Left colon (tissue), 2 donors: ENCODE results near the gene GLOD4. TPM values are rescaled to one million over a fixed set of nuclear protein-coding genes. Genes with fewer than 3 reads are reported as not detected.
A peak's percentile ranks its signal among the peaks of the same experiment; 100 is the strongest.
"Not testable (repeated sequence)": the region's sequence is repeated elsewhere in the genome, so short reads cannot be mapped to it uniquely, and the experiment has no call there.

ENCODE experiments used
- ATAC-seq: fragments of 200-7000 bp; cut with Tn5 transposase; one replicate; pipeline ENCODE4 v1.9.1; 2020; ENCODE audit warnings: mild to moderate bottlenecking, moderate library complexity
- DNase-seq, 2 donors: peaks; one replicate each; pipeline ENCODE4 v3.0.0-alpha.2; 2020
- intact Hi-C, 2 donors: fragments of 100-400 bp; cut with DNase I in 1 of 2; cut with micrococcal nuclease in 1 of 2; formaldehyde crosslinking; loops; one replicate each; pipeline versions ENCODE4 v1.11.2 to v1.14.0; 2022; cut with DNase I, micrococcal nuclease
- long read RNA-seq: library from polyadenylated mRNA; unstranded; transcript quantifications from one replicate; pipeline ENCODE4 v2.0.0, GENCODE V29; 2021
- total RNA-seq, 2 donors: library from RNA; stranded (reverse); fragmentation: NEBNext Ultra II Directional; extraction: Animal tissue kit (Norgen Biotek cat#: 25700); gene quantifications; one replicate each; pipeline ENCODE4 v1.2.1, GENCODE V29; 2021
- donor health status: DM: no; HTN: no; CAD: no.
- donor health status: DM: yes; HTN: yes; CAD: no.

The GLOD4 gene
- total RNA-seq, result 10 to 100 TPM; 80.8 to 99.0 TPM
- long read RNA-seq, transcript GLOD4-202 (9 exons, 2,059 nt), result major isoform, 201 of 217 reads
- long read RNA-seq, partial matches to known transcripts, result 8 of 217 reads
- long read RNA-seq, other reads (novel, unspliced or antisense), result 7 of 217 reads

GRCh38 chr17:781805-782731 is at the start of gene GLOD4, which contains the start of gene MRM3:
Gene GLOD4, minus strand, starts transcription at chr17:782280. Its CDS starts 25 bp downstream, at chr17:782255.
Gene MRM3, plus strand, starts transcription at chr17:782353. Its CDS starts 26 bp downstream, at chr17:782379.
- intact Hi-C loops, result loop anchor here in 1 of 2 donors (10.0 kb wide), 1 partner anchor 423 kb away; no protein-coding TSS in a partner anchor
- ATAC-seq (peak; percentile 96), DNase-seq (peak; percentile 85 to 95)

DNA sequence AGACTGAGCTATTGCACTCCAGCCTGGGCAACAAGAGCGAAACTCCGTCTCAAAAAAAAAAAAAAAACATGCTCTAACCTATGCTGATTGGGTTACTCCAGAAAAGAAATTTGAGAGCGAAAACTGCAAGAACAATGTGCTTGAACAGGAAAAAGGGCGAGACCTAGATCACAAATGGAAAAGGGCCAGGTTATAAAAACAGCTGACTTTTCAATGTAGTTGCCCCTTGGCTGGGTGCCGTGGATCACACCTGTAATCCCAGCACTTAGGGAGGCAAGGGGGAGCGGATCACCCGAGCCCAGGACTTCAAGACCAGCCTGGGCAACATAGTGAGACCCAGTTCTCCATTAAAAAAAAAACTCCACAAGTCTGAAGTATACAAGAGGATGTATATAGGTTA is 48.9 kb upstream of the GLOD4 start:
- intact Hi-C loops, result no loop called here
- no peak for DNase-seq
- no peak for ATAC-seq

DNA sequence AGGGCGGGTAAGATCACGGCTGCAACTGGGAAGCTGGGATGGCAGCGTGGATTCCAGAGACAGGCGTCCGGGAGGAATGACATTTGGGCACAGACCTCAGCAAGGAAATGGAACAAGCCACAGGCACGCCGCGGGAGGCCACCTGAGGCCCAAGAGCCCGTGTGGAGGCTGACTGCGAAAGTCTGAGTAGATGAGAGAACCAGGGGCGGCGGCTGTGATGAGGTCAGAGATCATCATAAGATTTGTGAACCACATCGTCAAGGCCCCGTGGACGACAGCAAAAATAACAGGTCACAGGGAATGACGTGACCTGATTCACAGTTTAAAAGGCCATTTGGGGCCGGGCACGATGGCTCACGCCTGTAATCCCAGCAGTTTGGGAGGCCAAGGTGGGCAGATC is 48.3 kb upstream of the GLOD4 start:
- DNase-seq, result no peak
- no peak for ATAC-seq
- intact Hi-C loops, result no loop called here

- DNase-seq, ATAC-seq, intact Hi-C loops: not testable (repeated sequence)
Observed at GRCh38 chr17:829614-830013, 47.5 kb upstream of the GLOD4 start.

DNA sequence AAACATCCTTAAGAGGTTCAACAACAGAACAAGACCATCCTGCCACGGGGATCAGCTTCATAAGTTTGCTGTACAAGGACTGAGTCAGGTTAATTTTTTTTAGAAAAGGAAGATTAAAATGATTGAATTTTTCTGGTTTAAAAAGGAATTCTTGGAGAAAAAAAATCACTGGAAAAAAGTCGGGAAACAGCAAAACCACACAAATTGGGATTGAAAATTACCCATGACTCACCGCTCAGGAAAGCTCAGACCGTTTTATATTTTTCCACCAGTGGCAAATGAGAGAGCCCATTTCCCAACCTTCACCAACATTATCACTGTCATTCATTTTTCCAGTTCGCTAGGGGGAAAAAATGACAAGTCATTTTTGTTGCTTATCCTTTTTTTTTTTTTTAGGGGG is 46.7 kb upstream of the GLOD4 start:
- DNase-seq (no peak), ATAC-seq (no peak)
- intact Hi-C loops, result no loop called here

- intact Hi-C loops, result no loop called here
- ATAC-seq, result no peak
- no peak for DNase-seq
Observed at GRCh38 chr17:826778-827177, 44.7 kb upstream of the GLOD4 start.

- no peak for ATAC-seq
- DNase-seq, result no peak
- intact Hi-C loops, result no loop called here
Observed at GRCh38 chr17:825216-825615, 43.1 kb upstream of the GLOD4 start.

- intact Hi-C loops, result no loop called here
- DNase-seq (no peak), ATAC-seq (no peak)
Observed at GRCh38 chr17:824378-824777, 42.3 kb upstream of the GLOD4 start.

DNA sequence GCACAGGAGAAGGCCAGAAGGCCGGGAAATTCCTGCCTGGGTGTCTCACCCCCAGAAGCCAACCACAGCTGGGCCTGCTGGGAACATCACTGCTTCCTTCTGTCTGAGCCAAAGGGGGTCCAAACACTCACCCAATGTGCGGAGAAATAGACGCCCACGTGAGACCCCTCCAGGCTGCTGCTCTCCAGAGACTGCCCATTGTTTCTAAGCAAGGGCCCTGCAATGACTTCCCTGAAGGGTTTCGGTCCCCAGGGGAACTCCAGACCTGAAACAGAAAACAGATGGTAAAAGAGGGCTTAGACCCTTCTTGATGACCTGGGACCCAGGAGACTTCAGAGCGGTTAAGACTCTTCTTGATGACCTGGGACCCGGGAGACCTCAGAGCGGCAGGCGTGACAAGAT is 41.4 kb upstream of the GLOD4 start:
- intact Hi-C loops, result no loop called here
- no peak for DNase-seq
- ATAC-seq, result no peak

DNA sequence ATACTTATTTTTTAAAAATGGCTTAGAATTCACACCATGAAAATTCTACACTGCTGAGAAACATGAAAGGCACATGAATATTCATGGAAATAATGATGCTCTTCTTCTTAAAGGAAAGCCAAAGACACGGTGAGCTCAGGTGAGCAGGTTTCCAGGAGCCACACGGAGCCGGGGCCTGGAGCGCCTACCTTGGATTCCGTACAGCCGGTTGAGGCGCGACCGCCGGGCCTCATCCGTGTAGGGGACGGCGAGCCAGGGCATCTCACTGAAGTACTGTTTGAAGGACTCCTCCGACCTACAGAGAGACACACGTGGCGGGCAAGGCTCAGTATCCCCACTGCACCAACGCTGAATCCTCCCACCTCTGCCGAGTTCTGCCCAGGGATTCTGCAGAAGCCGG is 37.2 kb upstream of the GLOD4 start:
- DNase-seq, result no peak
- no peak for ATAC-seq
- intact Hi-C loops, result no loop called here

DNA sequence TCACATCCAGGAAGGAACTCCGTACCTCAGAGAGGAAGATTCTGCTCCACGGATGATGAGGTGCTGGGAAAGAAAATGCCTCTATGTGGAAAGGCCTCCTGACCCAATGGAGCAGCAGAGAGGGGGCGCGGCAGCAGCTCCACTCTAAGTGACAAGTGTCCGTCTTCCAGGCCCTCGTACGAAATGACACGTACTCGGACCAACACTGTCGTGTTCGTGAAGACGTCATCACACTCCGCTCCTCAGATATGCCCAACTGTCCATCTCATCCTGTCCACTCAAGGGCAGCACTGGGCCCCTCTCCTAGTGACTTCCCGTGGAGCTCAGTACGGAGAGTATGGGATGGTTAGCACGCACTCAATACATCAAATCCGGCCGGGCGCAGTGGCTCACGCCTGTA is 32.3 kb upstream of the GLOD4 start:
- intact Hi-C loops, result no loop called here
- DNase-seq, result no peak
- no peak for ATAC-seq

DNA sequence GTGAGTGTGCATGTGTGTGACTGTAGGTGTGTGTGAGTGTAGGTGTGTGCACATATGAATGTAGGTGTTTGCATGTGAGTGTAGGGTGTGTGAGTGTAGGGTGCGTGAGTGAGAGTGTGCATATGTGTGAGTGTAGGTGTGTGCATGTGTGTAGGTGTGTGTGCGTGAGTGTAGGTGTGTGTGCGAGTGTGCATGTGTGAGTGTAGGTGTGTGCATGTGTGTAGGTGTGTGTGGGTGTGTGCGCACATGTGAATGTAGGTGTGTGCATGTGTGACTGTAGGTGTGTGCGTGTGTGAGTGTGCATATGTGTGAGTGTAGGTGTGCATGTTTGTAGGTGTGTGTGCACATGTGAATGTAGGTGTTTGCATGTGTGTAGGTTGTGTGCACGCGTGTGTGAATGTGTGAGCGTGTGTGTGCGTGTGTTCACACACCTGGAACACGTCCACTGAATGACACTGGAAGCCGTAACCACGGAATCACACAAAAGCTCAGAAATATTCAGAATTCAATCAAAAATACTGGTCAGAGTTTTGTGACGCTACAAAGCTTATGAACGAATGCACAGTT is 30.6 kb upstream of the GLOD4 start:
- ATAC-seq (no peak), DNase-seq (no peak)
- intact Hi-C loops, result no loop called here

GRCh38 chr17:811051-811784 is 29.1 kb upstream of the GLOD4 start:
- ATAC-seq (no peak), DNase-seq (no peak)
- intact Hi-C loops, result no loop called here

- ATAC-seq, result no peak
- intact Hi-C loops, result no loop called here
- DNase-seq, result no peak
Observed at GRCh38 chr17:807523-808294, 25.6 kb upstream of the GLOD4 start.

DNA sequence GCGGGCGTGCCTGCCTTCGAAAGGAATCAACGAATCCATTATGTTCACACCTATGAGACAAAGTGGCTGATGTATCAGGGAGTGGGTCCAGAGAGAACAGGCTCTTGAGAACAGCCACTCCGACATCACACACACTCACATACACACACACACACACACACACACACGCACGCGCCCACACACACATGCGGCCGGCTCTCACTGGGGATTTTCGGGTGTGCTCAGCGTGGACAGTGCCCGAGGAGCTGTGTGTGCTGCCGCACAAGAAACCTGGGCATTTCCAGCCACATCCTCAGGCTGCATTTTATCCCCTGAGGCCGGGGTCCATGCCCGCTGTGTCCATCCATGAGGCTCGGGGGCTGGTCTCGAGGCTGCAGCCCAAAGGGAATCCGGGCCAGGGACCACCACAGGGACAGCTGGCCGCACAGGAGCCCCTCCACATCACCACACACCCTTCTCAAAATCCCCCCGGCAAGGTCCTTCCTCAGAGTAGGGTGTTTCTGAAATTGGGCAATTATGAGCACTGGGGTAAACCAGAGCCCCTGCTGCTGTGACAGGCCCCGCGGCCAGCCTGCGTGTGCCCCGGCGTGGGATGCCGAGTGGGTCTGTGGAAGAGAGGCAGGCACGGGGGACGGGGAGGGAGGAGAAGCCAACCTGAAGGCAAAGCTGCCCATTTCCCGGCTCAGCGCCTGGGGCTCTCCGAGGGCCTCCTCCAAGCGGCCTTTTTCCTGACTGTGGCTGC is 24.9 kb upstream of the GLOD4 start:
- no peak for ATAC-seq
- intact Hi-C loops, result no loop called here
- no peak for DNase-seq

DNA sequence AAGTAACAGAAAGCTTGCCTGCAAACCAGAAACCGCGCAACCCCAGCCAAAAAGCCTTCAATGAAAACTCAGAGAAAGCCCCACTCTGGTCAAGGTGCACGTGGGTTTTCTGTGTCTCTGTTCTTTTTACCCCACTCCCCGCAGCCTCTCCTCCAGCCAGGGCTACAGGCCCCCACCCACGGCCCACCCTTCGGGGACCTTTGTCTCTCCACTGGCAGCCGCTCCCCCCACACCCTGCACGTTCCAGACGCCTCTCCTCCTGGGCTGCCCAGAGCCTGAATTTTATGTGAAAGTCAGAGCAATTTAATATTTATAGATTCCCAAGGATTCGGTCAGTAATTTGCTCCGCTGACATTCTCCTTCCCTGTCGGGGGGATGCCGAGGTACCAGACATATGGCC is 24.3 kb upstream of the GLOD4 start:
- DNase-seq (no peak), ATAC-seq (no peak)
- intact Hi-C loops, result no loop called here

- intact Hi-C loops, result not testable (repeated sequence)
Observed at GRCh38 chr17:805886-806285, 23.8 kb upstream of the GLOD4 start.

More at GRCh38 chr17:805886-806285, 23.8 kb upstream of the GLOD4 start:
- ATAC-seq, DNase-seq: not testable (repeated sequence)
